Measurements from ENCODE around the gene LRRK1.

Gene LRRK1

DNA sequence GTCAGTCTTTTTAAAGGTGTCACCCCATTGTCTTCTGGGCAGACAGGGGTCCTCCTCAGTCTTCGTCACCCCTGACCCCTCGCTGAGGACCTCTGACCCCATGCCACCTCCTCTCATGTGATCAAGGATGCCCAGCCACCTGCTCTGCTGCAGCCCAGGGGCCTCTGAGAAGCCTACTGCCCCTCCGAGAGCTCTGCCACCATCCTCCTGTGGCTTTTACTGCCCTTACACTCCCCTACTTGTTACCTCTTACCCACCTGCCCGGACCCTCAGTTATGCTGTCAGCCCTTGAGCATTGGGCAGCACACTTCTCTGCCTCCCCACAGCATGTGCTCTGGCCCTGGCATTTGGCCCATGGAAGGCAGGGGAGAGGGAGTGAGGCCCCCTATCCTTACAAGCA lies 123.2 kb downstream of the LRRK1 start:
- DNase-seq (ENCODE audit: low read depth in 2 of 2) = no peak

DNA sequence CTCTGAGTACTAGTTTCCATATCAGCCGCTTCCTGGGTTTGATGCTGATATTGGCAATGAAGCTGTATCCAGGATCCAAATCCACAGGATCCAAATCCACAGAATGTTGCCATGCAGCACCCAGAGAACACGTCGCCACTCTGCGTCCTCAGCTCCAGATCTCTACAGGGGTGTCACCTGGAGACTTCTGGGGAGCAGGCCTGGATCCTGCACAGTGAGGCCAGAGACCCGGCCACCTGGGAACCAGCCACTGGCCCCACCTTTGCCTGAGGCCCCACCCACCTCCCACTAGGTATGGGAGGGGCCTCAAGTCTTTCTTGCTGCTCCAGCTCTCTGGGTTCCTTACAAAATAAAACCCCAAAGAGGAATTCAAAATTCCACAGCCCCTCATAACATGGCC lies 123.9 kb downstream of the LRRK1 start:
- DNase-seq (ENCODE audit: low read depth in 2 of 2) = no peak

DNA sequence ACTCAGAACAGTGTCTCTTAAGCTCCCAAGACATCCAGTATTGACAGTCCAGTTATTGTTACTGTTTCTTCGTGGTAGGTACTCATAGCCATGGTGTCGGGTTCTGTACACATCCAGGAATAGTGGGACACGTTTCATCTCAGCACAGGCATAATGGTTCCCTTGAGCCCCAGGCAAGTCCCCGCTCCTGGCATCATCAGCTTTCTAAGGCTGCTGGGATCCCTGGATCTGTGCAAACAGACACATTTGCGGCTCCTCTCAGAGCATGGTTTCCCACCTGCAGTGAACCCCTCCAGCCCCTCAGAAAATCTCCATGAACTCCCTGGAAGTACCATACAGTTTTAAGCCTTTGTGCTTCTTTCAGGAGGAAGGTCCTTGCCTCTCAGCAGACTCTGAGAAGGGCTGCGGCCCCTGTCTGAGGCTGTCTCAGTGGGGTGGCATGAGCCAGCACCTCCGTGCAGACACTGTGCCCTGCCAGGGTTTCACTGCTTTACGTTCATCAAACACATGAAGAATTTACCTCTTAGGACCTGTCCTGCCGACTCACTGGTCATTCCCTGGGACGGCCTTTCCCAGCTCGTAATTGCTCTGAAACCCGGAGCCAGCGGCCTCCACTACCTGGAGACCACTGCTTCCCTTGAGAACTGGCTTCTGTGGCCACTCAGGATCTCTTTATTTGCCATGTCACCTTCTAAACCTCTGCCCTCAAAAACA lies 124.9 kb downstream of the LRRK1 start:
- no peak for DNase-seq (ENCODE audit: low read depth in 2 of 2)

DNA sequence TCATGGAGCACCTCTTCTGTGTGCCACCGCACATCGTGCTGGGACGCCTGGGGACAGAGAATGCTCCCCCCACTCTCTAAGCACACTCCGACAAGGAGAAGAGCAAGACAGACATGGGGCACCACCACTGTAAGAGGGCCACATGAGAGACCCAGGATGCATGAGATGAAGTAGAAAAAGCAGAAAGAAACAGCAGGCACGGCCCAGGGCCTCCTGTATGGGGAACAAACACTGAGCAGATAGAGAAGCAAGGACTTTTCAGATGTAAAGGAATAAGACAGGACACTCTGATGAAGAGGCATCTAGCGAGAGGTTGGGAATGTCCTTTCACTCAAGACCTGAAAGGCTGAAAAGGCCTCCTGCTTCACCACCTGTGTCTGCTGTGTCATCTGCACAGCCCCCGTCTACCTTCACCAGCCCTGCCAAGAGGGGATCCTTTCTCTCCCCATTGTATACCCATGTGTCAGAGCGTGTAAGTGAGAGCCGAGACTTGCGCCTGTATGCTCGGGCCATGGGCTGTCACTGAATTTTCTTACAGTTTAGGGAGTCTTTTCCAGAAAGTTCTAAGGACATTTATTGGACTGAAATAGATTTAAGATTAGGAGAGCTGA lies 125.6 kb downstream of the LRRK1 start:
- no peak for DNase-seq (ENCODE audit: low read depth in 2 of 2)

DNA sequence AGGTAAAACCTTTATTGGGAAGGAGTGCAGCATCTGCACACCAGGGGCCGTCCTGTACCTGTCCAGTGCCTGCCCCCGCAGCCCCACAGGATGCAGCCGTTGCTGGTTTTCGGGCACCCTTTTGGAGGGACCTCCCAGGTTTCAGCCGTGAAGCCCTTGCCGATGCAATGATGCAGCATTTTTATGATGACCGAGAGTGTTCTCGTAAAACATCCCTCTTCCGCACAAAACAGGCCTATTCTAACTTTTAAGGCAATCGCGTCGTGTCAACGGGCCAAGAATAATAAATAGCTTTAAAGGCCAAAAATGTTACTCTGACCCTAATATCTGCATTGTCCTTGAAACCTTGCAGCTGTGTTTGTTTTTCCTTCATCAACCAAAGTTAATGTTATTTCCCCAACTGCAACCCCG lies 126.1 kb downstream of the LRRK1 start:
- DNase-seq (ENCODE audit: low read depth in 2 of 2) = no peak

DNA sequence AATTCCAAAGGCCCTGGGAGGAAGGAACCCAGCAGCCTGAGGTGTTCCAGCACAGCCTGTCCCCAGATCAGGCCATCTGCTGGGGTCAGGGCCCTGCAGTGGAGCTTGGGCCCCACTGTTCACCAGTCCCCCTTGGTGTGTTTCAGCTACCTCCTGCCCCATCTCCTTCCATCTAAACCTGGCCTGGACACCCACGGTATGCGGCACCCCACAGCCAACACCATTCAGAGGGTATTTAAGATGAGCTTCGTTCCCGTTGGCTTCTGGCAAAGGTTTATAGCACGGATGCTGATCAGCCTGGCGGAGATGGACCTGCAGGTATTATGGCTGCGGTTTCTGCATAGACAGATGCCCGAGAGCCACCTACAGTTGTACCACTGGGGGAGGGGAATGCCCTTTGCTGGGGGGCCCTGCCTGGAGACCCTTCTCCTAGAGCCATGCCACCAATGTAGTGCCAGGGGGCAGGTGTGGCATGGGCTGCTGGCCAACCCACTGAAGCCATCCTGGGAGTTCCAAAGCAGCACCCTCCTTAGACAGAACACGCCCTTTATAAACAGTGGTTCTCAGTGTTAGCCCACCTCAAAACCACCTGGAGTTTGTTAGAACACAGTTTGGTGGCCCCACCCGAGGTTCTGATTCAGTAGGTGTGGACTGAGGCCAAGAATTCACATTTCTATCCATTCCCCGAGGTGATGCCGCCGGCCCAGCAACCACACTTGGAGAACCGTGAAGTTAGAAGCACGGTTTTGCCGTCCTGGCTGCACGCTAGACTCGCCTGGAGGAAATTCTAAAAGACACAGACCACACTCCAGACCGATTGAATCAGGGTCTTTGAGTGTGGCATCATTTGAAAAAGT lies 126.9 kb downstream of the LRRK1 start:
- no peak for DNase-seq (ENCODE audit: low read depth in 2 of 2)

DNA sequence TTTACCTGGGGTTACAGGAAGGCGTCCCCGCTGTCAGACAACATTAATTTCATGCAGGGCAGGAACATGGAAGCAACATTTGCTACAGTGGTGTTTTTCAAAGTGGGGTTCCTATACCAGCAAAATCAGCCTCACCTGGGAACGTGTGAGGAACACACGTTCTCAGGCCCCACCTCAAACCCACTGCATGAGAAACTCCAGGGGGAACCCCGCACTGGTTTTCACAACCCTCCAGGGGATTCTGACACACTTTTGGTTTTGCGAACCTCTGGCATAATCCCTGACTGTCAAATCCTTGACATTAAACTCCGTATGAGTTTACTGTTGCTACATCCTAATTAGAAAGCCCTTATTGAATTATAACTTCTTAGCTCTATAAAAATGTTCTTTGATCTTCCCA lies 127.7 kb downstream of the LRRK1 start:
- no peak for DNase-seq (ENCODE audit: low read depth in 2 of 2)

DNA sequence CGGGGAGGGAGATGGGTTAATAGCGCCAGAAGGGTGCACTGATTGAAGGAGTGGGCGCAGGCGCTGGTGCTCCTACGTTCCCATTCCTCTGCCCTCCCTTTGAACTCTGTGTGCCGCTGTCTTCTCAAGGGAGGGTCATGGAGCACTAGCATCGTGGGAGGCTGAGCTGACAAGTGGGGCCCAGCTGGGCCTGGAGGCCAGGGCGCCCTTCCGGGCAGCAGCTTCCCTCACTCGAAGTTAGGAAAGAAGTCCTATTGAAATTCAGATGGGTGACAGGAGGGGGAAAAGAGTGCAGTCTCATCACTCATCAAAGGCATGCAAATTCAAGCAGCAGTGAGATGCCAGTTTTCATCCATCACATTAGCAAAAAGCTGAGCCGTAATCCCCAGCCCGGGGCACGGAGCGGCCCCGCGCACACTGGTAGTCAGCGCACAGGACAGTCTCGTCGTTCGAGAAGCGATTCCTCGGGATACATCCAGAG lies 128.2 kb downstream of the LRRK1 start:
- DNase-seq (ENCODE audit: low read depth in 2 of 2) = no peak

DNA sequence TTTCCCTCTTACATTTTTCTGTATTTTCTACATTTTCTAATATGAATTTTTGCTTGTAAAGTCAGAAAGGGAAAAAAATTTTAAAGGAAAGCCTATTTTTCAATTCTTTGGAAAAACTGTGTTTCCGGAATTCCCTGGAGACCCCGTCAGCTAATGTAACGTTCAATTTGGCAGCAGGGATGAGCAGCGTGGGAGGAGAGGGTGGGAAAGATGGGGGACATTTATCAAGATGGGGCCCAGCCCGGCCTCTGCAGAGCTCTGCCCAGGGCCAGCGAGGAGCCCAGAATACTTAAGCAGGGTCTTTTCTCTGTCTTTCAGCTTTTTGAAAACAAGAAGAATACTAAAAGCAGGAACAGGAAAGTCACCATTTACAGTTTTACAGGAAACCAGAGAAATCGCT lies 129.0 kb downstream of the LRRK1 start:
- DNase-seq (ENCODE audit: low read depth in 2 of 2) = no peak

DNA sequence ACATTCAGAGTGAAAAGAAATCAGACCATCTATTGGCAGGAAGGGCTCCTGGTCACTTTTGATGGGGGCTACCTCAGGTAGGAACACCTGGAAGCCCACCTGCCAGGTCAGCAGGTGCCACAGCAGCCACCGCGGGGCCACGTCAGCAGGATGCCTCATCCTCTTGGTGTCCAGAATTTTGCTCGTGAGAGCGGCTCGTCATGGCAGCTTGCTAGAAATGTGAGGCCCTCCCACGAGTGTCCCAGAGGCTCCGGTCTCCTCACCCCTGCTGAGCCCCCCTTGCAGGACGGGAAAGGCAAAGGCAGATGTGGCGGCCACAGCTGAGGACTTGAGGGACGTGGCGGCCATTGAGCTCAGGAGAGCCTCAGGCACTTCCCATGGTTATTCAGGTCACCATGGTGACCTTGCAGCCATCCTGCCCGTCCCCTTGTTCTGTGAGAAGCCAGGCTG lies 129.4 kb downstream of the LRRK1 start:
- no peak for DNase-seq (ENCODE audit: low read depth in 2 of 2)

DNA sequence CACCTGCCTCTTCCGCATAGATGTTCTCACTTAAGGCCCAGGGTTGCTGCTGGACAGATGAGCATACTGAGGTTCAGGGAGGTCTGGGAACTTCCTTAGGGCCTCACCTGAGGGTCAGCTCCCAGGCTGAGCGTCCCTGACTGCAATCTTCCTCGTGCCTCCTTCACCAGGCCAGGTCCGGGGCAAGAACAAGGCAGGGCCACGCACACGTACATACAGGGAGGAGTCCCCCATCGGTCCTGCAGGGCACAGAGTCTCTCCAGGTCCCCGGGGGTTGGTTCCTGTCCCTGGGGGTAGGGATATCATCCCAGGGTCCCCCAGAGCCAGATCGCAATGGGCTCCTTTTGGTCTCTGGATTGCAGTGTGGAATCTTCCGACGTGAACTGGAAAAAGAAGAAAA lies 130.1 kb downstream of the LRRK1 start:
- DNase-seq (ENCODE audit: low read depth in 2 of 2) = no peak

DNA sequence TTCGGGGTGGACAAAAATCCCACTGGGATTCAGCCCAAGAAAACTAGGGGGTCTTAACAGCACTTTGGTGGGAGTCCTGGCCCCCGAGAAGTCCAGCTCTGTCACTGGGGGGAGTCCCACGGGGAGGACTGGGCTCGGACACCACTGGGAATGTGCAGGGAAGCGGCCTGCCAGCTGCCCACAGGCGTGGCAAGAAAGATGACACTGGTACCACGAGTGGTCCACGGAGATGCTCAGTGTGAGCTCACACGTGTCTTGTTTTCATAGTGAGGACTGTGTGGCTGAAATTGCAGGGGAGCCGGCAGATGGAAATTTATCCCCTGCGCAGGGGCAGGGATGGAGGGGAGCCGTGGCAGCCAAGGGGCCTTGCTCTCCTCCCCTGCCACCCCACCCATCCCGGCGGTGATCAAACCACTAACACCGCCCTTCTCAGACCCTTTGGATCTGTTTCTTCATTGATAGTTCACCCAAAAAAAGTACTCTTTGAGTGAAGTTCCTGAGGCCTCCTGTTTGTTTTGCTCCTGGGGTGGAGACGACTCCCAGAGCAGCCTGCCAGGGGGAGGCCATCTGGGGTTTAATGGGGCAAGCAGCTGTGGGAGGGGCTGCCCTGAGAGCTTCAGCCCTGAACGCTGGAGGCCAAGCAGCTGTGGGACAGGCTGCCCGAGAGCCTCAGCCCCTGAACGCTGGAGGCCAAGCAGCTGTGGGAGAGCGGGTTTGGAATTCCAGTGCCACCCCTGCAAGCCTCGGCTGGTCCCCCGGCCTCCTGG lies 130.9 kb downstream of the LRRK1 start:
- no peak for DNase-seq (ENCODE audit: low read depth in 2 of 2)

DNA sequence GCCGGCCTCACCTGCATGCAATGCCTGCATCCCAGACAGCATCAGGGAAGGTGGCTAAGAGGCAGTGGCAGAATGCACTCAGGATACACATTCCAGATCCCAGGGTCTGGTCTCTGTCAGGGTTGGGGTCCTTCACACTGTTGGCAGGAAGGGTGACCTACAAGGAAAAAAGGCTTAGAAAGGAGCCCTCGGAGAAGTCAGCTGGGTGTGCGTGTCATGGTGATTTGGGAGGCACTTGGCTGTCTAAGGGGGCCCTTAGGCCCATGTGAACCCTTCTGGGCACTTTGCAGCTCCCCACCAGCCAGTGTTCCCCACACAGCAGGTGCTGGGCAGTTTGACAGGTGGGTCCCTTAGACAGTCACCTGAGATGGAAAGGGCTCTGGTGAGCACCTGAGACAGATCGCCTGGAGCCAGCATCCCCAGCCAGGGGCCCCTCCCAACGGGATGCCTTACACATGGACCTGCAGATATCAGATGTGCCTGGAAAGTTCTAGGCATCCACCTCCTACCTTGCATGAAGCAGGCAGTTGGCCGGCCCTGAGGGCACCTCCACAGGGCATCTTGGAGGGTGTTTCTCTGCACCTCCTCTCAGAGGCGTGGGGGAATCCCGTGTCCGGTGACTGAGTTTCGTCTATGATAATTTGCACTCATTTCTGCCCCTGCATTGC lies 131.6 kb downstream of the LRRK1 start:
- DNase-seq (ENCODE audit: low read depth in 2 of 2) = no peak

DNA sequence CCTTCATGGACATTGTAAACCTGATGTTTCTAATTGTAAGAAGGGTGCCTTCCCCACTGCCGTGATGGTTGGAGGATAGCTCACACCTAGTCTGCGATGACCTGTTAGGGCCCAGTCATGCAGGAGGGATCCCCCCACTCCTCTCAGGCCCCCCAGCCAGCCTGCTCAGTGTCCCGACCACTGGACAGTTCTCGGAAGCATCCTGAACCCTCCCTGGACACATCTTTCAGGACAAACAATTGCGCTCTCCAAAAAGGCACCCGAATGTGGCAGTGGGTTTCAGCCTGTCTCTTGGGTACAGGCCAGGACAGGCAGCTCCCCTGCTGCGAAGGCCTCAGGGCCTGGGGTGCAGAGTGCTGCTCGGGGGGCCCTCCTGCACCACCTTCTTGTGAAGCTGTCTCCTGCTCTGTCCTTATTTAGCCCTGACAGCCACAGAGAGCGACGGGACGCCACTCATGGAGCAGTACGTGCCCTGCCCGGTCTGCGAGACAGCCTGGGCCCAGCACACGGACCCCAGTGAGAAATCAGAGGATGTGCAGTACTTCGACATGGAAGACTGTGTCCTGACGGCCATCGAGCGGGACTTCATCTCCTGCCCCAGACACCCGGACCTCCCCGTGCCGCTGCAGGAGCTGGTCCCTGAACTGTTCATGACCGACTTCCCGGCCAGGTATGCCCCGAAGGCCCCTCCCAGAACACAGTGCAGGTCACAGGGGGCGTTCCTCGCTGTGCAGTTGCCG lies 132.3 kb downstream of the LRRK1 start:
- DNase-seq (ENCODE audit: low read depth in 2 of 2) = no peak

DNA sequence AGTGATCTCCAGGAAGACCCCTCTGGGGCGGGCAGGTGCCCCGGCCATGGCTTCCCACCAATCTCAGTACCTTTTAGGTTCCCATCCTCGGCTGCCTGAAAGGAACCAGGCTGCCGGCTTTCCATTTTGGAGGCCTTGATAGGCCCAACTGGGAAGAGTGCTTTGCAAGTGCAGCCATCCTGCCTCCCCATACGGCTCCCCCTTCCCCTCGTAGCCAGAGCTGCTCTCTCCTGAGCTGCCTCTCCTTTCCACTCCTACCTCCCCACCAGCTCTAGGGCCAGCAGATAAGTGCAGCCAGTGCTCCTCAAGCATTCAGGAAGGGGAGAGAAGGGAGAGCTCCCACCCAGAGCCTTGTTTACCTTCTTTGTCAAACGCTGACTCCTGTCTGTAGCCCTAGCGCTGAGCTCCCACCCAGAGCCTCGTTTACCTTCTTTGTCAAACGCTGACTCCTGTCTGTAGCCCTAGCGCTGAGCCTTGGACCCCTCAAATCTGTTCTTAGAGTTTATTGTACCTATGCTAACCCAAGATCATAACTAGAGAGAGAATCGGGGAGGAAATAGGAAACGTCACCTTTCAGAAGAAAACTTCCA lies 133.0 kb downstream of the LRRK1 start:
- DNase-seq (ENCODE audit: low read depth in 2 of 2) = no peak

DNA sequence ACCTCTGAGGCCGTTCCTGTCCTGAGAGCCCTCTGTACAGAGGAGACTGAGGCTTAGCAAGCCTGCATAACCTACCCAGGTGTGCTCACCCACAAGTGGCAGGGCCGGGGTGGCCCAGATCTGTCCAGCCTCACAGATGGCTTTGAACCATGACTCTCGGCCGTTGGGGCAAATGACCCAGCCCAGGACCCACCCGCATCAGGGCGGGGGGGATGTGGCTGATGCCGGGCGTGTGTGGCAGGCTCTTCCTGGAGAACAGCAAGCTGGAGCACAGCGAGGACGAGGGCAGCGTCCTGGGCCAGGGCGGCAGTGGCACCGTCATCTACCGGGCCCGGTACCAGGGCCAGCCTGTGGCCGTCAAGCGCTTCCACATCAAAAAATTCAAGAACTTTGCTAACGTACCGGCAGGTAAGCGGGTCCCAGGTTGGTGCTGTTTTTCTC lies 133.5 kb downstream of the LRRK1 start:
- no peak for DNase-seq (ENCODE audit: low read depth in 2 of 2)

DNA sequence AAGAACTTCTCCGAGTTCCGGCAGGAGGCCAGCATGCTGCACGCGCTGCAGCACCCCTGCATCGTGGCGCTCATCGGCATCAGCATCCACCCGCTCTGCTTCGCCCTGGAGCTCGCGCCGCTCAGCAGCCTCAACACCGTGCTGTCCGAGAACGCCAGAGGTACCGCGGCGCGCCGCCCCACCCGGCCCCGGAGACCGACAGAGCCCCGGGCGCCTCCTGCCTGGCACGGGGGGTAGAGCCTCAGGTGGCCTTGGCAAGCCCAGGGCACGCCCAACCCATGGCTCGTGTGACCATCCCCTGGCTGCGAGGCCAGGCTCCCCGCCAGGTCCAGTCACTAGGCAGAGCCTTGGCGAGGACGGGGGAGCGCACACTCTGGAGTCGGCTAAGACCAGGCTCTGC lies 134.1 kb downstream of the LRRK1 start:
- DNase-seq (ENCODE audit: low read depth in 2 of 2) = no peak

DNA sequence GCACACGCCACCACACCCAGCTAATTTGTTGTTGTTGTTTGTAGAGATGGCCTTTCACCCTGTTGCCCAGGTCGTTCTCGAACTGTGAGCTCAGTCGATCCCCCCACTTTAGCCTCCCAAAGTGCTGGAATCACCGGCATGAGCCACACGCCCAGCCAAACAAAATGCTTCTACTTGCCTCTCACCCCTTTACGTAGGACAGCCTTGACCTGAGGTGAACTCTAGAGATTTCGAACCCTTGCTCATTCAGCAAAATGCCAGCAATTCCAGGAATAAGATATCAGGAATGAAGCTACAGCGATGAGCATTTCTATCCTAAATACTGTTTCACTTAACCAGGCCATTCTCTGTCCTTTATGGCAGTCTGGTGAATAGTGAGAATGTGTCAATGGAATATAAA lies 135.0 kb downstream of the LRRK1 start:
- no peak for DNase-seq (ENCODE audit: low read depth in 2 of 2)

DNA sequence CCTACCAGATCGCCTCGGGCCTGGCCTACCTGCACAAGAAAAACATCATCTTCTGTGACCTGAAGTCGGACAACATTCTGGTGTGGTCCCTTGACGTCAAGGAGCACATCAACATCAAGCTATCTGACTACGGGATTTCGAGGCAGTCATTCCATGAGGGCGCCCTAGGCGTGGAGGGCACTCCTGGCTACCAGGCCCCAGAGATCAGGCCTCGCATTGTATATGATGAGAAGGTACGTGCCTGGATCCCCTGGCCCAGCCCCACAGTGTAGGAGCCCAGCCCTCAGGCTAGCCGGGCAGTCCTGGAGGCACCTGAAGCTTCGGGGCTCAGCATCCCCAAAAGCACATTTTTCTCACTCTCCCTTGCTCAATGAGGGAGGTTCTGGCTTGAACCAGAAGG lies 135.8 kb downstream of the LRRK1 start:
- no peak for DNase-seq (ENCODE audit: low read depth in 2 of 2)

DNA sequence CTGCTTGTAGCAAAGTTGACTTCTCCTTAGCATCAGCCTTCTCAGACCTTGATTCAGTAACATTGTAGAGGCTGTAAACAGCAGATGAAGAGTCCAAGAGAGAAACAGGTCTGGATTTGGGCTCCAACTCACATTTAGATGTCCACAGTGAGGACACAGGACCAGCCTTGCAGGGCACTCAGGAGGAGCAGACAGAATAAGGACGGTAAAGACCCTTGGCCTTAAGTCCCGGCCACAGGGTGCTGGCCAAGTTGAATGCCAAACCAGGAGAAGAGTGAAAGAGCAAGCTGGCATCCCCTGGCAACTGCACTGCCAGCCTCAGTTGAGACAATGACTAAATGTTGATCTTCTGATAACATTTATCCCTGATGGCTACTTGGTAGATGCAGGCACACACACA lies 136.3 kb downstream of the LRRK1 start:
- DNase-seq (ENCODE audit: low read depth in 2 of 2) = no peak
